Endothelial cell of umbilical vein (primary cell): ENCODE results near the gene CFAP77. TPM values are rescaled to one million over a fixed set of nuclear protein-coding genes. Genes with fewer than 3 reads are reported as not detected.

Experiments
- BruUV-seq: library from RNA; stranded (reverse); fragments of 400-500 nt; replicated peaks from 2 replicates; lab custom pipeline; 2021; lab: Mats Ljungman, UMichigan
- CTCF ChIA-PET: fragments of 300-600, 350-600 bp; sonication (Branson Sonifier 250); formaldehyde crosslinking; loops from one replicate; lab custom pipeline; 2021; ENCODE audit warnings: antibody characterized with exemption, inconsistent platforms; lab: Charles Lee
- POLR2A ChIA-PET: fragments of 300-600, 350-600 bp; sonication (Branson Sonifier 250); formaldehyde crosslinking; loops from one replicate; lab custom pipeline; 2021; ENCODE audit warnings: antibody characterized with exemption, inconsistent platforms; lab: Charles Lee
- DNase-seq: peaks from one replicate; pipeline ENCODE4 v3.0.0-alpha.2; 2011; ENCODE audit warnings: low read depth, low spot score
- FAIRE-seq: peaks from 2 replicates; lab custom pipeline; 2011; peaks lifted over from hg19 to GRCh38; lab: Jason Lieb, UNC
- H2AFZ ChIP-seq: 2 replicates; pipeline ENCODE4 v1.6.0; 2012; ENCODE audit warnings: low read depth, low read length, control low read depth, inconsistent platforms
- H3K27ac ChIP-seq: 2 replicates; pipeline ENCODE4 v1.5.1; 2011; ENCODE audit warnings: low read depth, mild to moderate bottlenecking, control low read depth, low read length, moderate library complexity; ENCODE audit not compliant: insufficient read depth
- H3K27me3 ChIP-seq, 2 experiments: 2 replicates each; pipeline versions ENCODE4 v1.6.0 to v1.6.1; 2011; ENCODE audit warnings: low read length in 2 of 2, mixed read lengths in 1 of 2; ENCODE audit not compliant: control insufficient read depth in 2 of 2, insufficient read depth in 2 of 2
- H3K36me3 ChIP-seq, 2 experiments: 2 replicates in 1 of 2; 3 replicates in 1 of 2; pipeline ENCODE4 v1.5.1; 2011; ENCODE audit warnings: low read length in 2 of 2, mild to moderate bottlenecking in 1 of 2, moderate library complexity in 1 of 2; ENCODE audit not compliant: control insufficient read depth in 2 of 2, insufficient read depth in 2 of 2; ENCODE audit errors: extremely low read depth in 1 of 2
- H3K4me1 ChIP-seq: 3 replicates; pipeline ENCODE4 v1.5.1; 2011; ENCODE audit warnings: mild to moderate bottlenecking, low read length; ENCODE audit not compliant: control insufficient read depth, insufficient read depth; ENCODE audit errors: extremely low read depth
- H3K4me2 ChIP-seq: 2 replicates; pipeline ENCODE4 v1.6.1; 2011; ENCODE audit warnings: low read length, control low read depth, mixed read lengths; ENCODE audit not compliant: insufficient read depth
- H3K4me3 ChIP-seq, 3 experiments: fragments of 200-600 bp in 1 of 3; sonication (generic), shearing (Covaris generic) in 1 of 3; replicated peaks in 1 of 3; 2 replicates each; pipeline ENCODE4 v1.5.1; 2011 to 2016; ENCODE audit warnings: control low read depth in 3 of 3, low read length in 3 of 3, mild to moderate bottlenecking in 2 of 3, inconsistent platforms in 1 of 3, low read depth in 1 of 3, moderate library complexity in 1 of 3; ENCODE audit not compliant: insufficient read depth in 1 of 3
- H3K79me2 ChIP-seq: 2 replicates; pipeline ENCODE4 v1.6.0; 2012; ENCODE audit warnings: low read length, inconsistent platforms; ENCODE audit not compliant: control insufficient read depth, insufficient read depth
- H3K9ac ChIP-seq: replicated peaks from 2 replicates; pipeline ENCODE3; 2011; ENCODE audit warnings: low read length, control low read depth; ENCODE audit not compliant: insufficient read depth; ENCODE audit errors: extremely low read depth
- H3K9me1 ChIP-seq: replicated peaks from 3 replicates; pipeline ENCODE4 v1.6.0; 2011; ENCODE audit warnings: mild to moderate bottlenecking, low read length; ENCODE audit not compliant: control insufficient read depth, insufficient read depth; ENCODE audit errors: extremely low read depth
- H3K9me3 ChIP-seq: replicated peaks from 2 replicates; pipeline ENCODE4 v1.5.1; 2012; ENCODE audit warnings: low read length, inconsistent platforms; ENCODE audit not compliant: control insufficient read depth, insufficient read depth
- H4K20me1 ChIP-seq: replicated peaks from 2 replicates; pipeline ENCODE3; 2011; ENCODE audit warnings: mild to moderate bottlenecking, low read length; ENCODE audit not compliant: control insufficient read depth, insufficient read depth; ENCODE audit errors: extremely low read depth
- EZH2 ChIP-seq: IDR thresholded peaks from 2 replicates; pipeline ENCODE4 v1.6.1; 2012; ENCODE audit warnings: borderline replicate concordance, low read depth, mild to moderate bottlenecking, moderate library complexity, low read length, inconsistent platforms; ENCODE audit not compliant: severe bottlenecking
- FOS ChIP-seq: IDR thresholded peaks from 2 replicates; pipeline ENCODE4 v1.6.1; 2011; ENCODE audit warnings: mild to moderate bottlenecking, low read length, moderate library complexity, borderline replicate concordance; ENCODE audit not compliant: insufficient read depth
- GATA2 ChIP-seq: IDR thresholded peaks from 2 replicates; pipeline ENCODE4 v1.7.0; 2011; ENCODE audit warnings: low read depth, mild to moderate bottlenecking, moderate library complexity, mixed read lengths, low read length; ENCODE audit not compliant: insufficient read length, insufficient read depth
- JUN ChIP-seq: IDR thresholded peaks from 2 replicates; pipeline ENCODE4 v1.6.1; 2011; ENCODE audit warnings: borderline replicate concordance, low read depth; ENCODE audit not compliant: insufficient read length, insufficient read depth
- MYC ChIP-seq: IDR thresholded peaks from one replicate; pipeline ENCODE4 v1.6.1; 2011; ENCODE audit warnings: mild to moderate bottlenecking, low read depth, low read length
- POLR2A ChIP-seq: IDR thresholded peaks from 2 replicates; pipeline ENCODE4 v1.6.1; 2012; ENCODE audit warnings: low read depth, mild to moderate bottlenecking, control low read depth, low read length
- POLR2AphosphoS5 ChIP-seq: IDR thresholded peaks from 2 replicates; pipeline ENCODE4 v1.6.1; 2012; ENCODE audit warnings: low read depth, mild to moderate bottlenecking, control low read depth, low read length, moderate library complexity; ENCODE audit not compliant: insufficient read depth
- dilution Hi-C: fragments of 300-500 bp; cut with MboI; formaldehyde crosslinking; loops from one replicate; pipeline ENCODE4 v1.15.0; 2019; ENCODE audit warnings: low sequenced_read_pairs; ENCODE audit not compliant: extremely low pct_ligation_motif_present
- intact Hi-C: fragments of 100-400 bp; cut with micrococcal nuclease; formaldehyde crosslinking; loops from one replicate; pipeline ENCODE4 v1.10.0; 2022
- polyA plus RNA-seq, 4 experiments: library from polyadenylated mRNA; depleted of rRNA in 3 of 4; stranded (reverse) in 3 of 4; unstranded in 1 of 4; fragments of >200 nt; gene quantifications; 2 replicates each; pipeline versions ENCODE4 v1.2.1 to v1.2.3, GENCODE V29; 2011 to 2012; ENCODE audit warnings: missing spikeins in 1 of 4
- total RNA-seq: library from RNA; stranded (reverse); gene quantifications from 2 replicates; pipeline ENCODE4 v1.2.3, GENCODE V29; 2021
- TF ChIP-seq, protein P1 (sequence below), 2 donors: IDR thresholded peaks; 1 replicate in 1 of 2; 2 replicates in 1 of 2; pipeline ENCODE4 v1.5.1; 2011; ENCODE audit warnings: low read length in 2 of 2, mild to moderate bottlenecking in 2 of 2, moderate library complexity in 2 of 2, control low read depth in 1 of 2, inconsistent platforms in 1 of 2, low read depth in 1 of 2; ENCODE audit not compliant: insufficient read depth in 1 of 2; ENCODE audit errors: extremely low read depth in 1 of 2
- TF ChIP-seq, protein P2 (sequence below): IDR thresholded peaks from 2 replicates; pipeline ENCODE4 v1.6.1; 2011; ENCODE audit not compliant: insufficient read depth, insufficient read length

CFAP77 gene
- total and polyA plus RNA-seq, 2 donors (not counting 3 experiments of a cell fraction or from before 2014, with no cell fraction given) = not detected

DNA sequence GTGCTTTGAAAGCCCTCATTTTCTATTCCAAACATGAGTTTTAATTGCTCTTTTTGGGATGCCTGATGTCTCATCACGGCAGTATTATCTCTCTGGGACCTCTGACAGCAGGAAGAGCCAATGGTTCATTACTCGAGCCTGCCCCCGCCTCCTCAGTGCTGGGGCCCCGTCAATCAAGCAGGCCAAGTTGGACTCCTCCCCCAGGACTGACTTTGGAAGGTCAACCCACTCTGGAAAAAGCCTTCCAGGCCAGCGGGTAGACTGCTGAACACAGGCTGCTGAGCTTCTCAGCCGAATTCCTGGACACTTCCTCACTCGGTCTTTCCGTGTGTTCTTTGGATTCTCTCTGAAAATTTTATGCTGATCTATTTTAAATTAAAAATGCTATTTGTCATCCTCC lies 162.9 kb downstream of the CFAP77 start:
- Histone ChIP-seq H3K79me2 (no peaks in the 10 kb centered on the region), H3K36me3 (no peaks in the 10 kb centered on the region), H2AFZ (no peak overlapping the region), H3K9me3 (no peaks in the 10 kb centered on the region), H3K4me2 (no peak overlapping the region), H3K4me3 (no peak overlapping the region), H3K27ac (no peak overlapping the region), H4K20me1 (no peaks in the 10 kb centered on the region), H3K9ac (no peak overlapping the region), H3K9me1 (no peaks in the 10 kb centered on the region), H3K27me3 (peaks cover 16 to 18% of the 10 kb centered on the region in 2 experiments), H3K4me1 (no peaks in the 10 kb centered on the region)
- ChIA-PET CTCF (interaction anchor here (0.9 to 7.7 kb wide), 3 partner anchors 65 to 161 kb away, joined by 3 to 169 read pairs (median 11); no protein-coding TSS in a partner anchor), POLR2A (no interaction called here)
- intact Hi-C loops (no loop called here), dilution Hi-C loops (no loop called here)
- FAIRE-seq = no peak
- BruUV-seq = no TSS peak
- no peak for TF ChIP-seq EZH2
- no peak for TF ChIP-seq POLR2A
- TF ChIP-seq GATA2 = no peak
- TF ChIP-seq, protein P1, sequence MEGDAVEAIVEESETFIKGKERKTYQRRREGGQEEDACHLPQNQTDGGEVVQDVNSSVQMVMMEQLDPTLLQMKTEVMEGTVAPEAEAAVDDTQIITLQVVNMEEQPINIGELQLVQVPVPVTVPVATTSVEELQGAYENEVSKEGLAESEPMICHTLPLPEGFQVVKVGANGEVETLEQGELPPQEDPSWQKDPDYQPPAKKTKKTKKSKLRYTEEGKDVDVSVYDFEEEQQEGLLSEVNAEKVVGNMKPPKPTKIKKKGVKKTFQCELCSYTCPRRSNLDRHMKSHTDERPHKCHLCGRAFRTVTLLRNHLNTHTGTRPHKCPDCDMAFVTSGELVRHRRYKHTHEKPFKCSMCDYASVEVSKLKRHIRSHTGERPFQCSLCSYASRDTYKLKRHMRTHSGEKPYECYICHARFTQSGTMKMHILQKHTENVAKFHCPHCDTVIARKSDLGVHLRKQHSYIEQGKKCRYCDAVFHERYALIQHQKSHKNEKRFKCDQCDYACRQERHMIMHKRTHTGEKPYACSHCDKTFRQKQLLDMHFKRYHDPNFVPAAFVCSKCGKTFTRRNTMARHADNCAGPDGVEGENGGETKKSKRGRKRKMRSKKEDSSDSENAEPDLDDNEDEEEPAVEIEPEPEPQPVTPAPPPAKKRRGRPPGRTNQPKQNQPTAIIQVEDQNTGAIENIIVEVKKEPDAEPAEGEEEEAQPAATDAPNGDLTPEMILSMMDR (IDR thresholded peaks at IDR 0.05; ENCODE audit: extremely low read depth in 1 of 2, insufficient read depth in 1 of 2, low read depth in 1 of 2, low read length in 2 of 2) = no peak
- TF ChIP-seq MYC = no peak
- TF ChIP-seq JUN = no peak
- no peak for TF ChIP-seq FOS
- TF ChIP-seq, protein P2, sequence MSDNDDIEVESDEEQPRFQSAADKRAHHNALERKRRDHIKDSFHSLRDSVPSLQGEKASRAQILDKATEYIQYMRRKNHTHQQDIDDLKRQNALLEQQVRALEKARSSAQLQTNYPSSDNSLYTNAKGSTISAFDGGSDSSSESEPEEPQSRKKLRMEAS = no peak
- no peak for TF ChIP-seq POLR2AphosphoS5
- DNase-seq = no peak
